Skeletal muscle tissue (tissue), 4 donors: ENCODE data around the gene GNB5. TPM values are rescaled to one million over a fixed set of nuclear protein-coding genes. Genes with fewer than 3 reads are reported as not detected.

Source experiments
- H3K27ac ChIP-seq: one replicate; pipeline ENCODE4 v1.7.0; 2013; ENCODE audit warnings: mild to moderate bottlenecking, low read depth, low read length, inconsistent platforms
- H3K27me3 ChIP-seq, 3 donors: one replicate each; pipeline ENCODE4 v1.7.0; 2013; ENCODE audit warnings: low read length in 3 of 3; ENCODE audit not compliant: control insufficient read depth in 3 of 3, insufficient read depth in 3 of 3
- H3K36me3 ChIP-seq, 3 donors: one replicate each; pipeline ENCODE4 v1.7.0; 2013; ENCODE audit warnings: low read length in 3 of 3; ENCODE audit not compliant: control insufficient read depth in 3 of 3, insufficient read depth in 3 of 3
- H3K4me1 ChIP-seq, 3 donors: one replicate each; pipeline ENCODE4 v1.7.0; 2013; ENCODE audit warnings: low read length in 3 of 3, mild to moderate bottlenecking in 3 of 3; ENCODE audit not compliant: control insufficient read depth in 3 of 3, insufficient read depth in 3 of 3
- H3K4me3 ChIP-seq, 3 donors: one replicate each; pipeline ENCODE4 v1.7.0; 2013; ENCODE audit warnings: low read length in 3 of 3
- H3K9ac ChIP-seq, 3 donors: one replicate each; pipeline ENCODE4 v1.7.0; 2013; ENCODE audit warnings: low read length in 3 of 3, mild to moderate bottlenecking in 3 of 3, moderate library complexity in 2 of 3, low read depth in 1 of 3
- H3K9me3 ChIP-seq, 3 donors: one replicate each; pipeline ENCODE4 v1.7.0; 2013; ENCODE audit warnings: low read length in 3 of 3; ENCODE audit not compliant: control insufficient read depth in 3 of 3
- total RNA-seq: library from RNA; depleted of rRNA; stranded (reverse); fragments of >200 nt; gene quantifications from one replicate; pipeline ENCODE4 v1.2.3, GENCODE V29; 2014
- donor health status: Osteomylitis.

The GNB5 gene
- total RNA-seq, 1 donor from 2014 or later, result 2.6 TPM

DNA sequence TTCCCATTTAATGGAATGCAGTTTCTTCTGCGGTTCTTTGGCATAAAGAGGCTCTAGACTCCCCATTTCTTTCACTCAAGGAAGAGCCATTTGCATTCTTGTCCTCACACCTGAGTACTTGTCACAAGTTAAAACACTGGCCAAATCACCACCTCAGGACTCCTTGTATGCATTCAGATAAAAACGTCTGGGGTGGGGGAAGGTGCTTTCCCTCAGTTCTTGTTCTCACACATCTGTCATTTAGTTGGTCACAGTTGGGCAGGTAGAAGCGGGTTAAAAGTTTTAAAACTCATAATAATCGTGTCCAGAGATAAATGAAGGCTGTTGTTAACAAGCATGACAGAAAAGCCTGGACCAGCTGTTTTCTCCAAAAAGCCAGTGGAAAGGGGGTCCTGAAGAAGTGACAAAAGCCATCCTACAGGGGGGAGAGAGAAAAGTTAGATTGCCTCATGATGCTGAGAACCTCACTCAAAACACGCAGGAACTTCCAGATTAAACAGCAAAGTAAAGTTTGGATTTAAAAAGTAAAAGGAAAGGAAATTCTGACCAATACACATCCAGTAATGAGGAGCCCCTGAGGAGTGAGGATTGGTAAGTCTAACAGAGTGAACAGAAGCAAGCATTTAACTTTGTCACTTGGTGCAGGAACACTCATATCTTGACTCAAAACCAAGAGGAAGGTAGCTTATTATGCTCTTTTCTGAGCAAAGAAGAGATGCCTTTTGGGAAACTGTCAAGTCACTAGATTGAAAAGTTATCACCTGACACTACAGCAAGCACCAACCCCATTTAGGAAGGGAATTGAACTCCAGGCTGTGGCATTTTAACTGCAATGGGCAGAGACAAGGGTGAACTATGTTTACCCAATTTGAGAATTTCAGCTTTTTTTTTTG, 81.4 kb downstream of the GNB5 start:
- Histone ChIP-seq H3K4me1 (peaks cover 0 to 3% (median 0%) of the 10 kb centered on the region in 3 donors), H3K9me3 (no peaks in the 10 kb centered on the region), H3K27me3 (peaks cover 11 to 22% (median 21%) of the 10 kb centered on the region in 3 donors), H3K9ac (no peak overlapping the region), H3K4me3 (no peak overlapping the region), H3K27ac (no peak overlapping the region), H3K36me3 (no peaks in the 10 kb centered on the region)

DNA sequence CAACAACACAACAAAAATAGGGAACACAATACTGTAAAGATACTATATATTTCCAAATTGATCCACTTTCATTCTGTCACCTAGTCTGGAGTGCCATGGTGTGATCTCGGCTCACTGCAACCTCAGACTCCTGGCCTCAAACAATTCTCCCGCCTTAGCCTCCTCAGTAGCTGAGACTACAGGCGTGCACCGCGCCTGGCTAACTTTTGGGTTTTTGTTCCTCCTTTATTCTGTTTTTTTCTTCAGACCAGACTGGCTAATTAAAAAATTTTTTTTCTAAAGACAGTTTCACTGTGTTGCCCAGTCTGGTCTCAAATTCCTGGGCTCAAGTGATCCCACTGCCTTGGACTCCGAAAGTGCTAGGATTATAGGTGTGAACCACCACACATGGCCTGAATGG, 84.0 kb downstream of the GNB5 start:
- Histone ChIP-seq H3K27me3 (peaks cover 8 to 20% (median 18%) of the 10 kb centered on the region in 3 donors), H3K9me3 (no peaks in the 10 kb centered on the region), H3K36me3 (no peaks in the 10 kb centered on the region), H3K4me3 (no peak overlapping the region), H3K9ac (no peak overlapping the region), H3K27ac (no peak overlapping the region), H3K4me1 (peaks cover 0 to 2% (median 1%) of the 10 kb centered on the region in 3 donors)

DNA sequence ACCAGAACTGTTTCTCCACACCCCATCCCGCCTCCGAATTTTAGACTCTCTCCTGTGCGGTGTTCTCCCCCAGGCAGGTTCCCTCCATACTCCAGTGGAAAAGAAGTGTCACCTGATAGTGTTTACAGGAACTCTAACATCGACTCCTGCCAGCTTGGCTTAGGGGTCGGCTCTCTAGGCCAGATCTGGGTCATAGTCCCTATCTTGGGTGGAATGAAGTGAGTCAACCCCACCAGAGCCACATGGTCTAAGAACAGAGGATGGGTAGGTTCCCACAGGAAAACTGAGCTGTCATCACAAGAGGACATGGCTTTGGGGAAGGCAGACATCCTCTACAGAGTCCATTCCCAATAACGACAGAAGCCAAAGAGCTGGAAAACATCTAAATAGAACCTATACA, 84.6 kb downstream of the GNB5 start:
- Histone ChIP-seq H3K36me3 (no peaks in the 10 kb centered on the region), H3K4me1 (peaks cover 0 to 2% (median 0%) of the 10 kb centered on the region in 3 donors), H3K4me3 (no peak overlapping the region), H3K9me3 (no peaks in the 10 kb centered on the region), H3K27me3 (peaks cover 4 to 14% (median 12%) of the 10 kb centered on the region in 3 donors), H3K9ac (no peak overlapping the region), H3K27ac (no peak overlapping the region)

DNA sequence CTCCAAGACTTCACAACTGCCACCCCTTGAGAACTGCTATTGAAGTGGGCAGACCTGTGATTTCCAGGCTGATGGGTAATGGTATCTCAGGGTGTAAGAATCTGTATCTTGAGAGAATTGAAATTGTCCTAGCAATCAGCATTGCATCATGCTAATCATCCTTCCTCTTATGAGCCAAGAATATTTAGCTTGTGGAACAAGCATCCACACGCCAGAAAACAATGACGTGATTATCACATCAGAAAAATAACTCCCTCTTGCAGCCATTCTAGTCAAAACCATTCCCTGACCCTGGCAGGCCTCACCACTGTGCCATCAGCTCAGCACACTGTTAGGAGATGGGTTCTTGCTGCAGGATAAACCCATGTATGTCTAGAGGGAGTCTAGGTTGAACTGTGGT, 85.3 kb downstream of the GNB5 start:
- H3K27ac ChIP-seq, result no peak overlapping the region
- H3K9ac ChIP-seq, result no peak overlapping the region
- H3K36me3 ChIP-seq, result no peaks in the 10 kb centered on the region
- peaks cover 0 to 3% (median 2%) of the 10 kb centered on the region in 3 donors for H3K4me1 ChIP-seq
- H3K27me3 ChIP-seq, result peaks cover 0 to 10% (median 5%) of the 10 kb centered on the region in 3 donors
- no peak overlapping the region for H3K4me3 ChIP-seq
- H3K9me3 ChIP-seq, result no peaks in the 10 kb centered on the region

DNA sequence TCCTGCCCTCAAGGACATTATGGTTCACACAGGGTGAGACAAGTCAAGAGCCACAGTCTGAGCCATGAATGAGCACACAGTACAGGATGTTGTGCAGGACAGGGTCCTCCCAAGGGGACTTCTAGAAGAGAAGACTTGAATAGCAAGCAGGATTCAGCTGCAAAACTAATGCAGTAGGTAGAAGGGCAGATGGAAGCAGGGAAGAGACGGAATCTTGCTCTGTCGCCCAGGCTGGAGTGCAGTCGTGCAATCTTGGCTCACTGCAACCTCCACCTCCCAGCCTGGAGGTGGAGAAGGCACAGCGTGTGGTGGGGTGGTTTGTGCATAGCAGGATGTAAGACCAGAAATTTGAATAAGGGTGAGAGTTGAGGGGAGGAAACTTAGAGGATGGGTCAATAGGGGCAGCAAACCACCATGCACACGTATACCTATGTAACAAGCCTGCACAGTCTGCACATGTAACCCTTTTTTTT, 86.6 kb downstream of the GNB5 start:
- Histone ChIP-seq H3K9ac (no peak overlapping the region), H3K9me3 (no peaks in the 10 kb centered on the region), H3K4me3 (no peak overlapping the region), H3K36me3 (no peaks in the 10 kb centered on the region), H3K27me3 (no peaks in the 10 kb centered on the region), H3K4me1 (peaks cover 0 to 4% (median 2%) of the 10 kb centered on the region in 3 donors), H3K27ac (no peak overlapping the region)

DNA sequence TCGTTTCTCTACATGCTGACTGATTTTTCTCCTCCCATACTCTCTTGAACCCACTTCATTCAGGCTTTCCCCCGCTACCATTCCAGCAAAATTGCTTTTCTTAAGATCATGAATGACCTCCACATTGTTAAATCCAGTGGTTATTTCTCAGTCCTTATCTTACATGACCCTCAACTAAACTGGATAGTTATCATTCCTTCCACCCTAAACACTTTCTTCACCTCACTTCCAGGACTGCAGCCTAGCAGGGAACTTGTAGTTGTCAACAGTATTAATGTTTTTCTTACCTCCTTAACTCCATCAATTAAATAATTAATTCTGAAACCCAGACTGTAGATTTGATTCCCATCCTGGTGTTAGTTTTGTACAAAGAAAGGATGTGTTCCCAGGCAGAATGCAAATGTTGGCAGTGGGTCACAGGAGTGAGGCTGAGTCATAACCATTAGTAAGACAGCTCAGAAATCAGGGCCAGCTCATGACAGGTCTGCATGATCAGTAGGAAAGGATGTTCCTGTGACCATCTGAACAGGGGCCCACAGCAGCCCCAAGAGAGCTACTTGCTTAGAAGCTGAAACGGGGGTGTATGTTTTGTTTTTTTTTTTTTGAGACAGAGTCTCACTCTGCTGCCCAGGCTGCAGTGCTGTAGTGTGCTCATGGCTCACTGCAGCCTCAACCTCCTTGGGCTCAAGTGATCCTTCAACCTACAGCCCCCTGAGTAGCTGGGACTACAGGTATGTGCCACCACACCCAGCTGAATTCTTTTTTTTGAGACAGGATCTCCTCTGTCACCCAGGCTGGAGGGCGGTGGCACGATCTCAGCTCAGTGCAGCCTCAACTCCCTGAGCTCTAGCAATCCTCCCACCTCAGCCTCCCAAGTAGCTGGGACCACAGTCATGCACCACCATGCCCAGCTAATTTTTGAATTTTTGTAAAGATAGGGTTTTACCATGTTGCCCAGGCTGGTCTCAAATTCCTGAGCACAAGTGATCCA, 87.7 kb downstream of the GNB5 start:
- Histone ChIP-seq H3K9me3 (no peaks in the 10 kb centered on the region), H3K4me3 (no peak overlapping the region), H3K27ac (peak overlapping the region; percentile 12), H3K4me1 (peaks cover 0 to 4% (median 2%) of the 10 kb centered on the region in 3 donors), H3K9ac (no peak overlapping the region), H3K36me3 (no peaks in the 10 kb centered on the region), H3K27me3 (no peaks in the 10 kb centered on the region)

DNA sequence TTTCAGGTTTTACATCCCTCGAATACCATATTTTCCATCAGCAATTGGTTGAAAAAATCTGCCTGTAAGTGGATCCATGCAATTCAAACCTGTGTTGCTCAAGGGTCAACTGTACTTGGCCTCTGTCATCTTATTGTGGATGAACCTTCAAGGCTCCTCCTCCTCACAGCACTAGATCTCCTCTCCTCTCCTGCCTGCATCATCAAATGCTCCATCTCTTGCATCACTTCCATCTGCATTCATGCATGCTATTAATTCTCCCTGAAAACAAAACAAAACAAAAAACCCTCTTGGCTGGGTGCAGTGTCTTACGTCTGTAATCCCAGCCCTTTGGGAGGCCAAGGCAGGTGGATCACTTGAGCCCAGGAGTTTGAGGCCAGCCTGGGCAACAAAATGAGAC, 88.7 kb downstream of the GNB5 start:
- no peak overlapping the region for H3K9ac ChIP-seq
- H3K4me1 ChIP-seq, result peaks cover 0 to 4% (median 2%) of the 10 kb centered on the region in 3 donors
- H3K36me3 ChIP-seq, result no peaks in the 10 kb centered on the region
- no peaks in the 10 kb centered on the region for H3K27me3 ChIP-seq
- H3K9me3 ChIP-seq, result no peaks in the 10 kb centered on the region
- H3K27ac ChIP-seq, result no peak overlapping the region
- no peak overlapping the region for H3K4me3 ChIP-seq

DNA sequence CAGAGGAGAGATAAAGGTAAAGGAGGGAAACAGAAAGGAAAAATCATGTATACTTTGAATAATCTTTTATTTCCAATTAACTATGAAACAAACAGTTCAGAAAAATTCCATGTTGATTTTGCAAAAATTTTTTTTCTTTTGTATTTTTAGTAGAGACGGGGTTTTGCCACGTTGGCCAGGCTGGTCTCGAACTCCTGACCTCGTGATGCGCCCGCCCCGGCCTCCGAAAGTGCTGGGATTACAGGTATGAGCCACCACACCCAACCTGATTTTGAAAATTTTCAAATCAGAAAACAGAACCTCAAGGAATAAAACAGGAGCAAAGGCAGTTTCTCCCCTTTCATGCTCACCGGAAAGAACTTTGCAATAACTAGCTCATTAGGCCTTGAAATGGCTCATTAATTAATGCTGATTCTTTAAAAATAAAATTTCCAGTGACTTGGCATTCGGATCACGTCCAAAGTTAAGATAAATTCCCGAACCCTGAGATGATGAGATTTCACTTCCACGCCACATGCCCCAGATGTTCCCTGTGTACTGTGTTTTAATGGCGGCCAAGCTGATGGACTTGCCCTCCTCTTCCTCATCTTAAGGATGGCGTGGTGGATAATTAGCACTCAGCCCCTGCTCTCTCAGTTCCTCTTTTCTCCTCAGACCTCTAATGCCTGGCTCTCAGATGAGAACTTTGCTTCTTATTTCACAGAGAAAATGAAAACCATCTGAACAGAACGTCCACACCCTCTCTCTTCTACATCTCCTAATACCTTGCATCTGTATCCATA, 89.5 kb downstream of the GNB5 start:
- Histone ChIP-seq H3K27ac (no peak overlapping the region), H3K9me3 (no peaks in the 10 kb centered on the region), H3K36me3 (no peaks in the 10 kb centered on the region), H3K4me1 (peaks cover 0 to 4% (median 2%) of the 10 kb centered on the region in 3 donors), H3K4me3 (no peak overlapping the region), H3K9ac (no peak overlapping the region), H3K27me3 (no peaks in the 10 kb centered on the region)

DNA sequence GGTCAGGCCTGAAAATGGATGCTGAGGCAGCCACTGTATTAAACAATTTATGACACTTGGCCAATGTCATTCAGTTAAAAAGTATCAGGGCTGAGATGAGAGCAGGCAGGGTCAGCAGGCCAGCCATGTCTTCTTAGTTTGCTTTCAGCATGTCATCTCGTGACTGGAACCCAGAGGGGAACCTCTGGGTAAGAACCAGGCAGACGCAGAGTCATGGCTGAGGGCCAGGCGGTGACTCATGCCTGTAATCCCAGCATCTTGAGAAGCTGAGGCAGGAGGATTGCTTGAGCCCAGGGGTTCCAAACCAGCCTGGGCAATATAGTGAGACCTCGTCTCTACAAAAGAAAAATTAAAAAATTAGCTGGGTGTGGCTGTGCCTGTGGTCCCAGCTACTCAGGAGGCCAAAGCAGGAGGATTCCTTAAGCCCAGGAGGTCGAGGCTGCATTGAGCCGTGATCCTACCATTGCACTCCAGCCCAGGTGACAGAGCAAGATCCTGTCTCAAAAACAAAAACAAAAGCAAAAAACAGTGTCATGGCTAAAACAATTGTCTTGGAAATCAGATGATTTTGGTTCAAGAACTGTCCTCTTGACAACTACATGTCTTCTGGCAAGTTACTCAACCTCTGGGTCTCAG, 90.3 kb downstream of the GNB5 start:
- H3K9me3 ChIP-seq, result no peaks in the 10 kb centered on the region
- peaks cover 0 to 4% (median 2%) of the 10 kb centered on the region in 3 donors for H3K4me1 ChIP-seq
- H3K36me3 ChIP-seq, result no peaks in the 10 kb centered on the region
- H3K27ac ChIP-seq, result no peak overlapping the region
- H3K4me3 ChIP-seq, result no peak overlapping the region
- no peak overlapping the region for H3K9ac ChIP-seq
- no peaks in the 10 kb centered on the region for H3K27me3 ChIP-seq
